Measurements from ENCODE around the gene KBTBD3.
"Not testable (repeated sequence)": the region's sequence is repeated elsewhere in the genome, so short reads cannot be mapped to it uniquely, and the experiment has no call there.

KBTBD3 gene

DNA sequence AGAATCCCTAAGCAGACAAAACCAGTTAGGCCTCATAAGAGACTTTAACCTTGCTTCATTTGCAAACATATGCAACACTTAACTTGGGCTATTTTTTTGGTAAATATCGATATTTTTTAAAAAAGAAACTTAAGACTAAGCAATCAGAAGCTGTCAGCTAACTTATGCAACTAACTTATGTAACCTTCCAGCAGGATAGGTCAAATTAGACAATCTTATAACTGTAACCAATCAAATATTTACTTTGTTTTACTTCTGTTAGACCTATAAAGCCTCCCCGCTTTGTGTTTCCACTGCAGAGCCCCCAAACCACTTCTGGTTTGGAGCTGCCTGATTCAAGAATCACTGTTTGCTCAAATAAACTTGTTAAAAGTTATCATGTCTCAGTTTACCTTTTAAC, 63.1 kb downstream of the KBTBD3 start:
- TF ChIP-seq, protein P1, sequence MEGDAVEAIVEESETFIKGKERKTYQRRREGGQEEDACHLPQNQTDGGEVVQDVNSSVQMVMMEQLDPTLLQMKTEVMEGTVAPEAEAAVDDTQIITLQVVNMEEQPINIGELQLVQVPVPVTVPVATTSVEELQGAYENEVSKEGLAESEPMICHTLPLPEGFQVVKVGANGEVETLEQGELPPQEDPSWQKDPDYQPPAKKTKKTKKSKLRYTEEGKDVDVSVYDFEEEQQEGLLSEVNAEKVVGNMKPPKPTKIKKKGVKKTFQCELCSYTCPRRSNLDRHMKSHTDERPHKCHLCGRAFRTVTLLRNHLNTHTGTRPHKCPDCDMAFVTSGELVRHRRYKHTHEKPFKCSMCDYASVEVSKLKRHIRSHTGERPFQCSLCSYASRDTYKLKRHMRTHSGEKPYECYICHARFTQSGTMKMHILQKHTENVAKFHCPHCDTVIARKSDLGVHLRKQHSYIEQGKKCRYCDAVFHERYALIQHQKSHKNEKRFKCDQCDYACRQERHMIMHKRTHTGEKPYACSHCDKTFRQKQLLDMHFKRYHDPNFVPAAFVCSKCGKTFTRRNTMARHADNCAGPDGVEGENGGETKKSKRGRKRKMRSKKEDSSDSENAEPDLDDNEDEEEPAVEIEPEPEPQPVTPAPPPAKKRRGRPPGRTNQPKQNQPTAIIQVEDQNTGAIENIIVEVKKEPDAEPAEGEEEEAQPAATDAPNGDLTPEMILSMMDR (IDR thresholded peaks at IDR 0.05; ENCODE audit: extremely low read depth, missing control alignments) = no peak
- no peak for DNase-seq (ENCODE audit: low spot score)

DNA sequence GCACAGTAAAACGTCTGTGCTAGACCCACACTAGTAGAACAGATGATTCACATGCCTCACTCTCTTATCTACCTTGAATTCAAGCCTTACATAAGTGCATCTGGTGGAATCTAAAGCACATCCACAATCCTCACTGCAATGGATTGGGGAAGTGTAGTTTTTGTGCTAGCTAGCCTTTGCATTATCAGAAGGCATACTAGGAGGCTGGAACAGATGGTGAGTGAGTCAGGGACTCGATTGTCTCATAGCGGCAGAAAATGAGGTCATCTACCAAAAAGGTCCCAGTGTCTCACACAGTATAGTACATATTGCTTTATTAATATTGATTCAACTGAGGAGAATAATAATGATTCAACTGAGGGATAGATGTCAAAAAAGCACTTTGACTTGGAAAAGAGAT, 64.4 kb downstream of the KBTBD3 start:
- TF ChIP-seq, protein P1 (IDR thresholded peaks at IDR 0.05; ENCODE audit: extremely low read depth, missing control alignments) = no peak
- DNase-seq (ENCODE audit: low spot score) = no peak

DNA sequence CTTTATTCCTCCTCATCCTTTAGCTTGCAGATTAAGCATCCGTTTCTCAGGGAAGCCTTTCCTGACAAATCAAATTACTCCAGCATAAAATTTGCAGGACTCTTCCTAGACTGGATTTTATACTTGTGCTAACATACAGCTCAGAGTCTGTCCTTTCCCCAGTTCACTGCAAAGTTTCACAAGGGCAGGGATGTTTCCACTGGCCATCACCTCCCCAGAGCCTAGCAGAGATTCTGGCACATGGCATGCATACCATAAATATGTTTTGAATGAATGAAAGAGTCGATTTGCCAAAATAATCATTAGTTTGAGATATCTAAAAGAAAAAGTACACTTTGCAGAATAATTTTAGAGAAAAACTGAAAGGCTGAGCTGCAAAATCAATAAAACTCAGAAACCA, 65.7 kb downstream of the KBTBD3 start:
- TF ChIP-seq, protein P1 (IDR thresholded peaks at IDR 0.05; ENCODE audit: extremely low read depth, missing control alignments) = no peak
- DNase-seq (ENCODE audit: low spot score) = no peak

DNA sequence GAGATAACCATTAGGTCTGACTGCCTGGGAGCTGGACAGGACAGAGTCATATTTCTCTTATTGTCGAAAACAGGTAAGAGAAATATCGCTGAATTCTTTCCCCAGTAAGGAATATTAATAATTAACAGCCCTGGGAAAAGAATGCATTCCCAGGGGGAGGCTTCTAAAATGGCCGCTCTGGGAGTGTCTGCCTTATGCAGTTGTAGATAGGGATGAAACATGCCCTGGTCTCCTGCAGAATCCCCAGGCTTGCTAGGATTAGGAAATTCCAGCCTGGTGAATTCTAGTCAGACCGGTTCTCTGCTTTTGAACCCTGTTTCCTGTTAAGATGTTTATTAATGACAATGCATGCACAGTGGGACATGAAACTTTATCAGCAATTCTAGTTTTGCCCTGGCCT, 74.1 kb downstream of the KBTBD3 start:
- not testable (repeated sequence) for DNase-seq (ENCODE audit: low spot score)

DNA sequence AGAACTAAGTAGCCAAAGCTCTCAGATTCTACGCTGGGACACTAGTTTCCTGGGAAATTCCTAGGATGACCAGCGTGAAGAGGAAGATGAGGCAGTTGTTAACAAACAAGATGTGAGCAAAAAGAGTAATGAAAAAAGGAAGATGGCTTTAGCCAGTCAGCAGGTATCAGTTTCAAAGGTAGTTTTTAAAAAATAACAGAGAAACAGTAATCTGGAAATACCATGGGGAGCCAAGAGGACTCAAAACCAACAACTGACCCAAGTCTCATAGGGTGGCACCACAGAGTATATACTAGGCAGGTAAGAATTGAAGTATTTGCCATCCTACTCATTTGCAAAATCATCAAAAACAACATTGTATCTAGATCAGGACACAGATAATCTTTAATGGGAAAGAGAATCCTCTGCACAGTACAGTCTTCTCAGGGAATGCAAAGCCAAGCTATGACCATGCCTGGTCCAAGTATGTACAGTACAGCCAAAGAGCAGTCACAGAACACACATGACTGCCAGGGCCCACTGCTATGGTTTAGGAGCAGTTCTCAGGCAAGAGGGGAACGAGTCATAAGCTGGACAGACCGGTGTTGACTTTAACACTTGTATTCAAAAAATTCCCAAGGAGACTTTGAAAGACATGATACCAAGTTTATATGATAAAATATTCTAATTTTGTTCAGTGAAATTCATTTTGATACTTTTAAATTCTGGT, 75.7 kb downstream of the KBTBD3 start:
- DNase-seq (ENCODE audit: low spot score) = no peak
- TF ChIP-seq, protein P1 (IDR thresholded peaks at IDR 0.05; ENCODE audit: extremely low read depth, missing control alignments) = no peak
